Neural crest cell (in vitro differentiated cells): ENCODE results near the gene ACP7. TPM values are rescaled to one million over a fixed set of nuclear protein-coding genes. Genes with fewer than 3 reads are reported as not detected.
A peak's percentile ranks its signal among the peaks of the same experiment; 100 is the strongest.

Experiments used
- DNase-seq: peaks from one replicate; pipeline ENCODE4 v3.0.0; 2021; ENCODE audit warnings: low read depth, mixed read lengths, low spot score
- H3K27ac Mint-ChIP-seq: one replicate; pipeline ENCODE4 v1.8.0; 2021; ENCODE audit warnings: mild to moderate bottlenecking, mixed read lengths; ENCODE audit not compliant: unreplicated experiment
- H3K27me3 Mint-ChIP-seq: 2 replicates; pipeline ENCODE4 v1.8.0; 2021; ENCODE audit warnings: low read depth, mild to moderate bottlenecking, mixed read lengths
- H3K36me3 Mint-ChIP-seq: 2 replicates; pipeline ENCODE4 v1.8.0; 2021; ENCODE audit warnings: low read depth, mild to moderate bottlenecking, mixed read lengths
- H3K4me1 Mint-ChIP-seq: 2 replicates; pipeline ENCODE4 v1.8.0; 2021; ENCODE audit warnings: mixed read lengths
- H3K4me3 Mint-ChIP-seq: one replicate; pipeline ENCODE4 v1.8.0; 2021; ENCODE audit warnings: mild to moderate bottlenecking, mixed read lengths
- H3K9me3 Mint-ChIP-seq: 2 replicates; pipeline ENCODE4 v1.8.0; 2021; ENCODE audit warnings: mixed read lengths
- CTCF ChIP-seq: fragments of 200-600 bp; sonication (generic); conservative IDR thresholded peaks from 2 replicates; pipeline ENCODE4 v1.5.0; 2021; ENCODE audit warnings: antibody characterized with exemption, mild to moderate bottlenecking
- total RNA-seq: library from RNA; stranded (reverse); gene quantifications from 2 replicates; pipeline ENCODE4 v1.2.1, GENCODE V29; 2021

ACP7 gene
- total RNA-seq, 1 donor from 2014 or later, result not detected

DNA sequence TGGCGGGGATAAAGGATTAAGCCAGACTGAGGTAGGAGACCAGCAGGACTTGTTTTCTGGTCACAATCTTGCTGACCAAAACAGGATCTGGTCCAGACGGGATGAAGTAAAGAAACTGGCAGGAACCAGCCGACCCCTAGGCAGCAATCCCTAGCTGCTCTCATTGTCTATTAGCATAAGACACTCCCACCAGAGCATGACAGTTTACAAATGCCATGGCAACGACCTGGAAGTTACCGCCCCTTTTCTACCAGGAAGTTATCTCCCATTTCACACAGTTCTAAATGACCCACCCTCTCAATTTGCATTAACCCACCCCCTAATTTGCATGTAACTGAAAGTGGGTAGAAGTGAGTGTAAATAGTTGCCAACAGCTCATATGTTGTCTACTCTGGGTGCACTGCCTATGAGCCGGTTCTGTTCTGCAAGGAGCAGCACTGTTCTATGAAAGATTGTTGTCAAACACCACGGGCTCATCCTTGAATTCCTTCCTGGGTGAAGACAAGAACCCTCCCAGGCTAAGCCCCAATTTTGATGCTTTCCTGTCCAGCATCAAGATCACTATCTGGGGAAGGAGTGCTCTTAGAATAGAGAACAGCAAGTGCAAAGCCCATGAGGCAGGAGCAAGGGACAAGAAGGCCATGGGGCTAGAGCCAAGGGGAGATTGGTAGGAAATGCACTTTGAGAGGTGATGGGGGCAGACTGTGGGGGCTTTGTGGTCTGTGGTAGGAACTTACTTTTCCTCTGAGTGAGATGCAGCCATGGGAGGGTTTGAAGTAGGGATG lies 37.9 kb upstream of the ACP7 start:
- Mint-ChIP-seq H3K4me3 (no peak overlapping the region), H3K27ac (no peak overlapping the region)
- DNase-seq, result no peak

DNA sequence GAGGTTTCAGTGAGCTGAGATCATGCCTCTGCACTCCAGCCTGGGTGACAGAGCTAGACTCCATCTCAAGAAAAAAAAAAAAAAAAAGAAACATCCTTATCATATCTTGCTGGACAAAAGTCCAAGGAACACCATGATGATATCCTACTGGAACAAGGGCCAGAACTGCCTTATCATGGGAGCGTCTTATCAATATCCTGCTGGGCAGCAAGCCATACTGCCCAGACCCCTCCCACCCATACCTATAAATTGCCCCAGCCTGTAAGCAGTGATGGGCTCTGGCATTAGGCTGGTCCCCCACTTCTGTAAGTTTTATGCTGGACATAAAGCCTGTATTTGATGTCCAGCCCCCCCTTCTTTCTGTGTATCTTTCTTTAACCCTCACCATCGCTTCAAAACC lies 37.1 kb upstream of the ACP7 start:
- Mint-ChIP-seq H3K27me3 (peaks cover 3% of the 10 kb centered on the region), H3K36me3 (no peaks in the 10 kb centered on the region), H3K27ac (no peak overlapping the region), H3K4me1 (no peaks in the 10 kb centered on the region), H3K4me3 (no peak overlapping the region), H3K9me3 (peaks cover 11% of the 10 kb centered on the region)
- no peak for TF ChIP-seq CTCF
- DNase-seq, result no peak

More for the DNA sequence above, 37.9 kb upstream of the ACP7 start:
- Mint-ChIP-seq H3K27me3 (peaks cover 3% of the 10 kb centered on the region), H3K4me1 (no peaks in the 10 kb centered on the region), H3K9me3 (peaks cover 11% of the 10 kb centered on the region), H3K36me3 (no peaks in the 10 kb centered on the region)
- no peak for TF ChIP-seq CTCF

- Mint-ChIP-seq H3K4me3 (no peak overlapping the region), H3K27ac (no peak overlapping the region), H3K4me1 (no peaks in the 10 kb centered on the region), H3K27me3 (peaks cover 3% of the 10 kb centered on the region), H3K9me3 (no peaks in the 10 kb centered on the region), H3K36me3 (no peaks in the 10 kb centered on the region)
- peak; percentile 56 for DNase-seq
- TF ChIP-seq CTCF, result peak; percentile 86
These were observed 31.9 kb upstream of the ACP7 start for GRCh38 chr19:39052243-39052746.

DNA sequence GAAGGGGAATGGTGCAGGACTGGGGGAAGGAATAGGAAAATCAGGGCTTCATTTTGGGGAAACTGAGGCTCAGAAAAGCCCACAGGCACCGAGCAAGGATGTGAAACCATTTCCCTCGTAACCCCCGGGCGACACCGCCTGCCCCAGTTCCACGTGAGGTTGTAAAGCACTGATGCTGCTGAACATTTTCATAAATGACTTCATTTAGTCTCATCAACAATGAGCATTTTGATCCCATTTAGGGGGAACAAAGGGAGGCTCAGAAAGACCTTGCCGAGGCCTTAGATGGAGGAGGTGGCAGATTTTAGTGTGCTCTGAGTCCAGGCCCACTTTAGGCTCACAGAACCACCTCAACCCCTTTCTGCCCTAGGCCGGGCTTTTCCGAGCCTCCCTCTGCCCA lies 31.3 kb upstream of the ACP7 start:
- H3K9me3 Mint-ChIP-seq, result no peaks in the 10 kb centered on the region
- no peaks in the 10 kb centered on the region for H3K27me3 Mint-ChIP-seq
- no peak overlapping the region for H3K27ac Mint-ChIP-seq
- H3K4me1 Mint-ChIP-seq, result no peaks in the 10 kb centered on the region
- H3K36me3 Mint-ChIP-seq, result no peaks in the 10 kb centered on the region
- no peak for DNase-seq
- H3K4me3 Mint-ChIP-seq, result no peak overlapping the region
- no peak for TF ChIP-seq CTCF

- H3K4me1 Mint-ChIP-seq, result no peaks in the 10 kb centered on the region
- no peak for DNase-seq
- no peak overlapping the region for H3K4me3 Mint-ChIP-seq
- H3K9me3 Mint-ChIP-seq, result no peaks in the 10 kb centered on the region
- no peak overlapping the region for H3K27ac Mint-ChIP-seq
- H3K36me3 Mint-ChIP-seq, result no peaks in the 10 kb centered on the region
- H3K27me3 Mint-ChIP-seq, result no peaks in the 10 kb centered on the region
- TF ChIP-seq CTCF, result no peak
These were observed 30.7 kb upstream of the ACP7 start for GRCh38 chr19:39053276-39054090.
